OCI-LY3 (cell line): ENCODE data around the gene MYL11.

Experiments
- H2AFZ ChIP-seq: fragments of 200-600, 300-600 bp; shearing (Covaris generic); 2 replicates; pipeline ENCODE4 v1.6.0; 2014; ENCODE audit warnings: antibody characterized with exemption, low read depth, low read length
- H3K27ac ChIP-seq: fragments of 200-600, 300-600 bp; sonication (generic); 2 replicates; pipeline ENCODE4 v1.5.1; 2014; ENCODE audit warnings: mild to moderate bottlenecking, low read length, moderate library complexity, mixed read lengths
- H3K27me3 ChIP-seq: fragments of 200-600, 300-600 bp; sonication (generic); 2 replicates; pipeline ENCODE4 v1.6.1; 2014; ENCODE audit warnings: low read depth, low read length, mixed read lengths
- H3K36me3 ChIP-seq: fragments of 200-600, 300-600 bp; sonication (generic); replicated peaks from 2 replicates; pipeline ENCODE3; 2014; ENCODE audit warnings: low read depth, low read length, mixed read lengths
- H3K4me1 ChIP-seq: fragments of 300-600, 200-600 bp; sonication (generic); 2 replicates; pipeline ENCODE4 v1.6.1; 2014; ENCODE audit warnings: low read length, mixed read lengths
- H3K4me2 ChIP-seq: fragments of 200-600, 300-600 bp; sonication (generic); 2 replicates; pipeline ENCODE4 v1.6.1; 2014; ENCODE audit warnings: low read length, mixed read lengths
- H3K4me3 ChIP-seq: fragments of 300-600, 200-600 bp; sonication (generic); 2 replicates; pipeline ENCODE4 v1.5.1; 2014; ENCODE audit warnings: antibody characterized with exemption, mild to moderate bottlenecking, low read length, moderate library complexity
- H3K79me2 ChIP-seq: fragments of 300-600, 200-600 bp; shearing (Covaris generic); 2 replicates; pipeline ENCODE4 v1.6.1; 2014; ENCODE audit warnings: mild to moderate bottlenecking, low read length, mixed read lengths
- H3K9ac ChIP-seq: fragments of 300-600, 200-600 bp; shearing (Covaris generic); 2 replicates; pipeline ENCODE4 v1.6.0; 2014; ENCODE audit warnings: mild to moderate bottlenecking, low read length, moderate library complexity
- H3K9me3 ChIP-seq: fragments of 200-600, 300-600 bp; shearing (Covaris generic); 2 replicates; pipeline ENCODE4 v1.6.1; 2014; ENCODE audit warnings: low read length, mixed read lengths; ENCODE audit not compliant: insufficient read depth
- H4K20me1 ChIP-seq: fragments of 200-600, 300-600 bp; sonication (generic); 2 replicates; pipeline ENCODE4 v1.6.1; 2016; ENCODE audit warnings: low read length, mixed read lengths; ENCODE audit not compliant: insufficient read depth
- EZH2phosphoT487 ChIP-seq: fragments of 200-600 bp; shearing (Covaris generic); IDR thresholded peaks from 2 replicates; pipeline ENCODE4 v1.6.1; 2018; ENCODE audit warnings: antibody characterized with exemption, mixed run types, low read depth
- TF ChIP-seq, protein P1 (sequence below): fragments of 200-600, 300-600 bp; sonication (generic); IDR thresholded peaks from 2 replicates; pipeline ENCODE4 v1.5.1; 2014; ENCODE audit warnings: antibody characterized with exemption, low read length, low read depth

MYL11 gene

GRCh38 chr16:30409125-30410060, 34.8 kb downstream of the MYL11 start:
- no peak overlapping the region for H2AFZ ChIP-seq
- TF ChIP-seq, protein P1, sequence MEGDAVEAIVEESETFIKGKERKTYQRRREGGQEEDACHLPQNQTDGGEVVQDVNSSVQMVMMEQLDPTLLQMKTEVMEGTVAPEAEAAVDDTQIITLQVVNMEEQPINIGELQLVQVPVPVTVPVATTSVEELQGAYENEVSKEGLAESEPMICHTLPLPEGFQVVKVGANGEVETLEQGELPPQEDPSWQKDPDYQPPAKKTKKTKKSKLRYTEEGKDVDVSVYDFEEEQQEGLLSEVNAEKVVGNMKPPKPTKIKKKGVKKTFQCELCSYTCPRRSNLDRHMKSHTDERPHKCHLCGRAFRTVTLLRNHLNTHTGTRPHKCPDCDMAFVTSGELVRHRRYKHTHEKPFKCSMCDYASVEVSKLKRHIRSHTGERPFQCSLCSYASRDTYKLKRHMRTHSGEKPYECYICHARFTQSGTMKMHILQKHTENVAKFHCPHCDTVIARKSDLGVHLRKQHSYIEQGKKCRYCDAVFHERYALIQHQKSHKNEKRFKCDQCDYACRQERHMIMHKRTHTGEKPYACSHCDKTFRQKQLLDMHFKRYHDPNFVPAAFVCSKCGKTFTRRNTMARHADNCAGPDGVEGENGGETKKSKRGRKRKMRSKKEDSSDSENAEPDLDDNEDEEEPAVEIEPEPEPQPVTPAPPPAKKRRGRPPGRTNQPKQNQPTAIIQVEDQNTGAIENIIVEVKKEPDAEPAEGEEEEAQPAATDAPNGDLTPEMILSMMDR: peak; percentile 89
- no peak for TF ChIP-seq EZH2phosphoT487
- no peak overlapping the region; the same call in 1 of the 2 replicates for H3K9ac ChIP-seq
- peak overlapping the region; percentile 34 for H3K4me2 ChIP-seq
- H3K79me2 ChIP-seq: peaks cover 8% of the 10 kb centered on the region; the same call in 1 of the 2 replicates
- H3K4me3 ChIP-seq: no peak overlapping the region
- H3K36me3 ChIP-seq: peaks cover 15% of the 10 kb centered on the region
- peak overlapping the region; percentile 40; the same call in 1 of the 2 replicates for H3K27ac ChIP-seq
- no peaks in the 10 kb centered on the region for H3K9me3 ChIP-seq
- H4K20me1 ChIP-seq: no peaks in the 10 kb centered on the region
- peaks cover 34% of the 10 kb centered on the region for H3K4me1 ChIP-seq
- no peaks in the 10 kb centered on the region for H3K27me3 ChIP-seq

- Histone ChIP-seq H3K27me3 (no peaks in the 10 kb centered on the region), H3K4me2 (no peak overlapping the region), H2AFZ (no peak overlapping the region), H3K4me1 (peaks cover 27% of the 10 kb centered on the region), H3K9ac (no peak overlapping the region), H3K9me3 (no peaks in the 10 kb centered on the region), H4K20me1 (peaks cover 5% of the 10 kb centered on the region; the same call in 1 of the 2 replicates), H3K4me3 (no peak overlapping the region), H3K27ac (peak overlapping the region; percentile 5; the same call in 1 of the 2 replicates), H3K79me2 (peaks cover 30% of the 10 kb centered on the region), H3K36me3 (peaks cover 27% of the 10 kb centered on the region)
- TF ChIP-seq, protein P1: no peak
- no peak for TF ChIP-seq EZH2phosphoT487
Measured at GRCh38 chr16:30413112-30413806, 38.7 kb downstream of the MYL11 start.

DNA sequence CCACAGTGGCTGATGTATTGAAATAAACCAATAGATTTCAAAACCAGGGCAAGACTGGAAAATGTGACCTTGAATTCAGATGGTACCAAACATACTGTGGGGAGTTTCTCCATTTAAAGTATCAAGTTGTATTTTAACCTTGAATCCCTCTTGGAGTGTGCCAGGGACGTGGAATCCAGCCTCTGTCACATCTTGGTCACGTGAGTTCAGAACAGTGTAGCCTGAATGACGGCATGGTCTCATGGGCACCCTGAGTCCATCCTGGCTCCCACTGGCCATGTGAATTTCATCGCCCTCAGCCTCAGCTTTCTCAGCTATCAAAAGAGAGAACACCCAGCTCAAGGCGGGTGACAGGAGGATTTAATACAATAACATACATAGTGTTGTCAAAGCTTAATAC, 39.6 kb downstream of the MYL11 start:
- H3K36me3 ChIP-seq: peaks cover 31% of the 10 kb centered on the region
- TF ChIP-seq EZH2phosphoT487: no peak
- TF ChIP-seq, protein P1: no peak
- H3K4me3 ChIP-seq: no peak overlapping the region
- H4K20me1 ChIP-seq: peaks cover 5% of the 10 kb centered on the region; the same call in 1 of the 2 replicates
- H3K4me1 ChIP-seq: peaks cover 18% of the 10 kb centered on the region
- no peaks in the 10 kb centered on the region for H3K9me3 ChIP-seq
- no peak overlapping the region for H3K4me2 ChIP-seq
- H2AFZ ChIP-seq: no peak overlapping the region
- H3K79me2 ChIP-seq: peaks cover 33% of the 10 kb centered on the region
- no peak overlapping the region for H3K9ac ChIP-seq
- no peaks in the 10 kb centered on the region for H3K27me3 ChIP-seq
- H3K27ac ChIP-seq: no peak overlapping the region

- Histone ChIP-seq H4K20me1 (peaks cover 8% of the 10 kb centered on the region; the same call in 1 of the 2 replicates), H2AFZ (no peak overlapping the region), H3K9me3 (no peaks in the 10 kb centered on the region), H3K4me3 (no peak overlapping the region), H3K36me3 (peaks cover 35% of the 10 kb centered on the region), H3K9ac (no peak overlapping the region), H3K4me1 (peaks cover 15% of the 10 kb centered on the region), H3K4me2 (no peak overlapping the region), H3K27me3 (no peaks in the 10 kb centered on the region), H3K79me2 (peaks cover 36% of the 10 kb centered on the region), H3K27ac (no peak overlapping the region)
- TF ChIP-seq, protein P1: no peak
- no peak for TF ChIP-seq EZH2phosphoT487
Measured at GRCh38 chr16:30416047-30416603, 41.5 kb downstream of the MYL11 start.
